ENCODE measurements around the gene TLR10. TPM values are rescaled to one million over a fixed set of nuclear protein-coding genes. Genes with fewer than 3 reads are reported as not detected.
"Not testable (repeated sequence)": the region's sequence is repeated elsewhere in the genome, so short reads cannot be mapped to it uniquely, and the experiment has no call there.

The TLR10 gene
- total RNA-seq, 1 experiment from 2014 or later = not detected

GRCh38 chr4:38783109-38783460, 295 bp upstream of the TLR10 start:
- TF ChIP-seq CTCF (IDR thresholded peaks at IDR 0.05; ENCODE audit: unreplicated experiment) = peak; percentile 19
- H3K27me3 Mint-ChIP-seq (ENCODE audit: unreplicated experiment) = no peaks in the 10 kb centered on the region
- H3K36me3 Mint-ChIP-seq (ENCODE audit: insufficient read depth, unreplicated experiment) = no peaks in the 10 kb centered on the region
- intact Hi-C loops (cut with micrococcal nuclease; ENCODE audit: unreplicated experiment) = no loop called here
- no peaks in the 10 kb centered on the region for H3K9me3 Mint-ChIP-seq (ENCODE audit: low read depth, unreplicated experiment)
- no peak for DNase-seq
- no peak overlapping the region for H3K4me3 Mint-ChIP-seq (ENCODE audit: low read depth, unreplicated experiment)
- H3K27ac Mint-ChIP-seq (ENCODE audit: unreplicated experiment) = no peak overlapping the region
- no TSS peak for BruUV-seq (replicated peaks)
- H3K4me1 Mint-ChIP-seq (ENCODE audit: low read depth, unreplicated experiment) = peaks cover 7% of the 10 kb centered on the region
- CTCF ChIA-PET = interaction anchor here (0.6 to 2.1 kb wide), 5 partner anchors 21 to 714 kb away, joined by 3 to 13 read pairs (median 4); partner anchors contain the start of gene TLR1

GRCh38 chr4:38781854-38782261, 932 bp downstream of the TLR10 start:
- BruUV-seq (replicated peaks) = no TSS peak
- H3K27me3 Mint-ChIP-seq (ENCODE audit: unreplicated experiment) = no peaks in the 10 kb centered on the region

GRCh38 chr4:38780833-38781484, 1.8 kb downstream of the TLR10 start:
- H3K27me3 Mint-ChIP-seq (ENCODE audit: unreplicated experiment) = no peaks in the 10 kb centered on the region
- no TSS peak for BruUV-seq (replicated peaks)
- CTCF ChIA-PET = no interaction called here
- no peak overlapping the region for H3K4me3 Mint-ChIP-seq (ENCODE audit: low read depth, unreplicated experiment)
- no peak for DNase-seq
- H3K4me1 Mint-ChIP-seq (ENCODE audit: low read depth, unreplicated experiment) = no peaks in the 10 kb centered on the region
- H3K9me3 Mint-ChIP-seq (ENCODE audit: low read depth, unreplicated experiment) = peaks cover 4% of the 10 kb centered on the region
- no peak for TF ChIP-seq CTCF (IDR thresholded peaks at IDR 0.05; ENCODE audit: unreplicated experiment)
- H3K36me3 Mint-ChIP-seq (ENCODE audit: insufficient read depth, unreplicated experiment) = no peaks in the 10 kb centered on the region
- intact Hi-C loops (cut with micrococcal nuclease; ENCODE audit: unreplicated experiment) = no loop called here
- H3K27ac Mint-ChIP-seq (ENCODE audit: unreplicated experiment) = no peak overlapping the region

More at GRCh38 chr4:38781854-38782261, 932 bp downstream of the TLR10 start:
- DNase-seq = no peak
- no peaks in the 10 kb centered on the region for H3K36me3 Mint-ChIP-seq (ENCODE audit: insufficient read depth, unreplicated experiment)
- CTCF ChIA-PET = interaction anchor here (1.2 to 2.1 kb wide), 3 partner anchors 22 to 713 kb away, joined by 3 to 13 read pairs (median 4); no protein-coding TSS in a partner anchor
- H3K4me3 Mint-ChIP-seq (ENCODE audit: low read depth, unreplicated experiment) = no peak overlapping the region
- H3K9me3 Mint-ChIP-seq (ENCODE audit: low read depth, unreplicated experiment) = peaks cover 3% of the 10 kb centered on the region
- no peaks in the 10 kb centered on the region for H3K4me1 Mint-ChIP-seq (ENCODE audit: low read depth, unreplicated experiment)
- H3K27ac Mint-ChIP-seq (ENCODE audit: unreplicated experiment) = no peak overlapping the region
- TF ChIP-seq CTCF (IDR thresholded peaks at IDR 0.05; ENCODE audit: unreplicated experiment) = no peak
- intact Hi-C loops (cut with micrococcal nuclease; ENCODE audit: unreplicated experiment) = no loop called here

- no TSS peak for BruUV-seq (replicated peaks)
- Mint-ChIP-seq H3K4me3 (ENCODE audit: low read depth, unreplicated experiment) (no peak overlapping the region), H3K27ac (ENCODE audit: unreplicated experiment) (no peak overlapping the region), H3K36me3 (ENCODE audit: insufficient read depth, unreplicated experiment) (no peaks in the 10 kb centered on the region), H3K27me3 (ENCODE audit: unreplicated experiment) (no peaks in the 10 kb centered on the region), H3K9me3 (ENCODE audit: low read depth, unreplicated experiment) (peaks cover 4% of the 10 kb centered on the region), H3K4me1 (ENCODE audit: low read depth, unreplicated experiment) (no peaks in the 10 kb centered on the region)
- intact Hi-C loops (cut with micrococcal nuclease; ENCODE audit: unreplicated experiment) = no loop called here
- TF ChIP-seq CTCF (IDR thresholded peaks at IDR 0.05; ENCODE audit: unreplicated experiment) = no peak
- CTCF ChIA-PET = no interaction called here
- no peak for DNase-seq
Measured at GRCh38 chr4:38779790-38780189, 3.0 kb downstream of the TLR10 start.

- BruUV-seq (replicated peaks); H3K4me3 Mint-ChIP-seq (ENCODE audit: low read depth, unreplicated experiment); H3K36me3 Mint-ChIP-seq (ENCODE audit: insufficient read depth, unreplicated experiment); H3K9me3 Mint-ChIP-seq (ENCODE audit: low read depth, unreplicated experiment); intact Hi-C loops (cut with micrococcal nuclease; ENCODE audit: unreplicated experiment); H3K4me1 Mint-ChIP-seq (ENCODE audit: low read depth, unreplicated experiment); DNase-seq; CTCF ChIA-PET; H3K27me3 Mint-ChIP-seq (ENCODE audit: unreplicated experiment); H3K27ac Mint-ChIP-seq (ENCODE audit: unreplicated experiment): not testable (repeated sequence)
Measured at GRCh38 chr4:38777925-38778324, 4.9 kb downstream of the TLR10 start.
